SK-N-DZ (cell line): ENCODE results near the gene C1orf74.
A peak's percentile ranks its signal among the peaks of the same experiment; 100 is the strongest.

ENCODE experiments used
- DNase-seq: peaks from one replicate; pipeline ENCODE4 v3.0.0-alpha.2; 2015; ENCODE audit warnings: low spot score

The C1orf74 gene

GRCh38 chr1:209772126-209772525 is 12.2 kb downstream of the C1orf74 start:
- DNase-seq, result peak; percentile 91

- DNase-seq, result no peak
These were observed 13.5 kb downstream of the C1orf74 start for GRCh38 chr1:209770636-209771415.

DNA sequence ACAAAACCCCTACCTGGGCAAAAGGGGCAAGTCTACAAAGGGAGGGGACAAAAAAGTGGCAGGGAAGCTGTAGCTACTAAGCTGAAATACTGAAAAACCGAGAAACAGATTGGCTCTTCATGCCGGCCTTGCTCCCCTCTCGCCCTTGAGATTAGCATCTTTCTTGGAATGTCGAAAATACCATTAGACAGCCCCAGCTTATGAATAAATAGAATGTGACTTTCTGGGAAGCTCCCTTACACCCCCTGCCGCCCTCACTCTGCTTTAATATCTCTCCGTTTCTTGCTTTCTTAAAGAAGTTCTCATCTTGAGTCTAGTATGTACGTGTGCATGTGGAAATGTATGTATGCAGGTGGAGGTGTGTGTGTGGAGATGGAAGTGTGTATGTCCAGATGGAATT is 14.4 kb downstream of the C1orf74 start:
- DNase-seq, result no peak

DNA sequence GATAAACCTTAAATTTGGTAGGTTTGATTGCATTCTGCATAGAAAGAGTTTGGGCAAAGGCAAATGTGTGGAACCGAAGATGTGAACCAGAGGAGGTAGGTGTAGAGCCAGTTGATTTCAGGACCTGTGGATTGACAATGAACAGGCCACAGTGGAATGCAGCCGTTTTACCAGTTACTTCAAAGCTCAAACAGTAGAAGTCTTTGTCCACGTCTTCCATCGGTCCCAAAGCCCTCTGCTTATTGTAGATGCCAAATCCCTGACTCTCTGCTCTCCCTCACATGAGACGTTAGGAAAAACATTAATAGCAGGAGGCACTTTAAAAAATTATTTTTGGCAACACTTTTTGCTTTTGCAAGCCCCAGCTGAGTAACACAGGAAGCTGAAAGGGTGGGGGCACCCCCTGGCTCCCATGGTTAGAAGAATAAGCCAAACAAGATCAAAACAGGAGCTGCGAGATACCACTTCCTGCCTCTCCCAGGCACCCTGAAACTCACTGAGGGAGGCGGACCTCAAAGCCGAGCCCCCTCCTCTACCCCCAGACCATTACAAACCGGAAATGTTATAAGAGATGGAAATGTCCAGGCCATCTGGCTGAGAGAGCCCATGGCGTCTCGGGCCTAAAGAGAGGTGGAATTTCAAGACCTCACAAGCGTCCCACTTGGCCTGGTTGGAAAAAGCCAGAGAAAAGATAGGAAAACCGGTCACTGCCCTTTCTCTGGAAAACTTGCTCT is 15.0 kb downstream of the C1orf74 start:
- peak; percentile 12 for DNase-seq

DNA sequence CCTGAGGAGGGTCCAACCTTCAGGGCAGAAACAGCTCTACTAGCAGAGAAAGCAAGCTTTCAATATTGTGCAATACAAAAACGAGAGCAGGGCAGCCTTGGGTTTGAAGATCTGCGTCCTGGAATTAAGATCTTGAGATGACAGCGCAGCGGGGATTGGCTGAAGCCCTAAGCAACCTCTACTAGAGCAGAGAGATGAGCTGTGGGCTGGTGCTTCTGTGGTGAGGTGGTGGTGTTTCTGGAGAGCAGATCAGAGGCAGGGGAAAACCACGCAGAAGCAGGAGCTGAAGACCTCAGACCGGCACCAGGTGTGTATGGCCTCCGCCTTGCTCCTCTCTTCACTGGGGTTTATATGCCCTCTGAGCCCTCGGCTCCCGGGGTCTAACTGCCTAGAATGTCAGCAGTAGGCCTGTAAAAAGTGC is 16.0 kb downstream of the C1orf74 start:
- DNase-seq, result no peak

DNA sequence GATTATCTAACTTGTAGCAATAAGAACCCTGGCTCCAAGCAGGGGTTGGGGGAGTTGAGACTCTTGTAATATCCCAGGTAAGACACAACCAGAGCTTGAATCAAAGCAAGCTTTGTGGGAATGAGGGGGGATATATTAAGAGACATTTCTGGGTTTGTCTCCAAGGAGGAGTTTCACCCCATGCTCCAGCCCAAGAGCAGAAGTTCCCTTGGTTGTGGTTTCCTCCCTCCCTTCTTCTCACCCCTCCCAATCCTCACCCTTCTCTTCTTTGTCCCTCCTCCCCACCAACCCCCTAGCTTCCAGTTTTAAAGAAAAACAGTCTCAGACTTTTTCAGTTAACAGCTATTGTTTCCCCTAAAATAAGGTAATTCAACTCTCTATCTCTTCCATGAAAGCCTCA is 16.7 kb downstream of the C1orf74 start:
- no peak for DNase-seq

DNA sequence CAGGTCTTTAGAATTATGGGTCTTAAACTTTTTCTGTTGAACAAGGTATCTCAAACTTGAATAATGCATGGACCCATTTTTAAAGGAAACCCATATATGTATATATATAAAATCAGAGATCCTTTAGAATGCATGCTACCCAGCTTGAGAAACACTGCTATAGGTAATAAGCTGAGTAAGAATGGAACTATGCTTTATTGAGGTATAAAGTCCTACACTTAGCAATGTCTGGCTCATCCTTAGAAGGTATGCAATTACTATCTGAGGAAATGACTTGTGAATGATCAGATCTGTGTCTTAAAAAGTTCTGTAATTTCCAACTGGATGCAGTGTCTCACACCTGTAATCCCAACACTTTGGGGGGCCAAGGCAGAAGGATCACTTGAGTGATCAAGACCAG is 17.3 kb downstream of the C1orf74 start:
- no peak for DNase-seq

DNA sequence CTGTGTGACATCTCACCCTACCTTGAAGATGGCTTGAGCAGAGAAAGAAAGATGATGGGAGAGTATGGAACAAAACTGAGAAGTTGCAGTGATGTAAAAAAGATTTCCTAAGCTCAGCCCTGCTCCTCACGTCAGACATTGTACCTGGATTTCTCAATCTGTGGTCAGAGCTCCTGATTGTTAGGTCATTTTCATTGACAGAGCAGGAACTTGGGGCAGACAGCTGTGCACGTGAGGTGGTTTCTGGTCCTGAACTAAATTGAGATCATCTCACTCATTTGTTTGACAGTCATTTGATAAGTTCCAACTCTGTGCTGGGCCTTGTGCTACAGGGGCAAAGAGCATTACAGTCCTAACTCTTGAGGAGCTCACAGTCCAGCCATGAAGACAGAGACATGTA is 18.3 kb downstream of the C1orf74 start:
- no peak for DNase-seq

DNA sequence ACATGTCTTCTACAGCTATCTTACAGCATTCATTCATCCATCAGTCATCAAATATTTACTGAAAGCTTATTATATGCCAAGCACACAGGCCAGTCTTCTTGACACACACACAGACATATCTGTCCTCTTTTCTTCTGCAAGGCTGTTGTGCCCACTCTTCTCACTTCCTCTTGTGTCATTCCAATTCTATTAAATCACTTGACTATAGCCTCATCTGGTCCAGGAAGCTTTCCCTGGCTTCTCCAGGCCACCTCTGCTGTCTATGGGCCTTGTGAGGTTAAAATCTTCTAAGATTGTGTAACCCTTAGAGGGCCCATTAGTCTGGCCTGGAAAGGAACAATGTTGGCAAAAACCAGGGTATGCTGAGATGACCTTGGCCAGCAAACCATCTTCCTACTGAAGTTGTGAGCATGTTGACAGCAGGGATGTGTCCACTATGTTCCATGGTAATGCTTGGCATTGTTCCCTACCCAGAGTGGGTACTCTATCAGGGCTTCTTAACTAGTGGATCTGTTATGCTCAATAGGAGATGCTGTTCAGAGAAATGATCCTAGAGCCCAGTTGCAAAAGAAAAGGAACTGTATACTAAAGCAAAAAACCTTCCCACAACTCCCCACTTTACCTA is 23.2 kb downstream of the C1orf74 start:
- no peak for DNase-seq

DNA sequence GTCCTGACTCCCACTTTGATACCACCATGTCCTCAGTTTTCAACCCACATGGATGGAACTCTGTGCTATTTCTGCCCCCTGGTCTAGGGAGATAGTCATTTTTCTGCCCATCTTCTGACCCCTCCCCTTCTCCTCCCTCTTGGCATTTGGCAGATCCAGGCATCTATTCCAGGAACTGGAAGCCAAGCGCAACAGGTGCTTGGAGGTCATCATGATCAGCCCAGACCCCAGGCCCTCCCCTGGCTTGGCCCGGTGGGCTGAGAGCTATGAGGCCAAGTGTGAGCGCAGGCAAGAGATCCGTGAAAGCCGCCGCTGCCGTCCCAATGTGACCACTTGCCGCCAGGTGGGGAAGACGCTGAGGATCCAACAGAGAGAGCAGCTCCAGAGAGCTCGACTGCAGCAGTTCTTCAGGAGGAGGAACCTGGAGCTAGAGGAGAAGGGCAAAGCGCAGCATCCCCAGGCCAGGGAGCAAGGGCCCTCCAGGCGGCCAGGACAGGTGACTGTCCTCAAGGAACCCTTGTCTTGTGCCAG is 24.5 kb downstream of the C1orf74 start:
- DNase-seq, result no peak

GRCh38 chr1:209758400-209758799 is 26.0 kb downstream of the C1orf74 start:
- DNase-seq, result no peak

- DNase-seq, result no peak
These were observed 27.5 kb downstream of the C1orf74 start for GRCh38 chr1:209756615-209757445.

DNA sequence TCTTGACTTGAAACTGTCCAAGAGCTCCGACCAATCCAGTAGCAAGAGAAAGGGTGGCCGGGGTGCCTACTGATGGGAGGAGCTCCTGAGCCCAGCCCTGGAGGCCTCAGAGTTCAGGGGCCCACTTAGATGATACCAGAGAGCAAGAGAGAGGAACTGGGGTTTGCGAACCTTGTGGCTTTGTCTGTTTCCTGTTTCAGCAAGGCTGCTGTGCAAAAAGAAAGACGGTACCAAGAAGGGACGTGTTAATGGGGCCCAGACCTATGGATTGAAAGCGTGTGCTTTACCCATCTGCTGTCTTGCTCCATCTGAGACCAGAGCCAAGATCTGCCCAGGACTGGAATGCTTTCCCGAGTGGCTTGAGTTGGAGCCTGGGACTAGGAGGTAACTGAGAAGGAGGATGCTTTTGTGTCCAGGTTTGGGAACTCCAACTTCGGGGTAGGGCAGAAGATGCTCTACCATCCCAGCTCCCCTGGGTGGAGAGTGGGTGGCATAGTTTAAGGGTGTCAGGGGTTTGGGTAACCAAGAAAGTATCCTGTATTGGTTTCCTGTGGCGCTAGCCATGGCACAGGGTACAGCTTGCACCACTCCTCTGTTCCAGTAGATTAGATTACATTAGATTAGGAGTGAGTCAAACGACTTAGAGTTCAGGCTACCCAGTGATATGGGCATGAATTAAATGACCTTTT is 28.3 kb downstream of the C1orf74 start, which contains the start of gene TRAF3IP3:
TRAF3IP3 (plus strand) TSS at position 128 of the 689 bp plus-strand sequence. CDS start 3,987 bp downstream, outside the sequence.
- no peak for DNase-seq

DNA sequence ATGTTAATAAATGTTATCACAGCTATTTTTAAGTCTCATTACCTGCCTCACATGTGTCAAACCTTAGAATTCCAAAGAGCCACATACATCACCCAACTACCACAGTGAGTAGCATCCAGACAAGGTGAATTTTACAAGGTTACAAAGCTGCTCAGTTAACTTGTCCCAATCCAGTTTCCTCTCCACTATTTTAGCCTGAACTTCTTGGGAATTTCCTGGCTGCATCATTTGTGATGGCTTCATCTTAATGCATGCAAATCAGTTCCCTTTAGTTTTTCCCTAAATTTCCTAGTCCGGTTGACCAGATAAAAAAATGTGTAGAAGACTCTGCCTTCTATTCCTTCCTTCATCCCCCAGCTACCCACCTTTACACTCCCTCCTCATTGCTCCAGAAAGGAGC is 29.1 kb downstream of the C1orf74 start:
- DNase-seq, result no peak

GRCh38 chr1:209752890-209753289 is 31.5 kb downstream of the C1orf74 start:
- DNase-seq, result no peak

GRCh38 chr1:209751627-209752231 is 32.6 kb downstream of the C1orf74 start:
- DNase-seq, result no peak

DNA sequence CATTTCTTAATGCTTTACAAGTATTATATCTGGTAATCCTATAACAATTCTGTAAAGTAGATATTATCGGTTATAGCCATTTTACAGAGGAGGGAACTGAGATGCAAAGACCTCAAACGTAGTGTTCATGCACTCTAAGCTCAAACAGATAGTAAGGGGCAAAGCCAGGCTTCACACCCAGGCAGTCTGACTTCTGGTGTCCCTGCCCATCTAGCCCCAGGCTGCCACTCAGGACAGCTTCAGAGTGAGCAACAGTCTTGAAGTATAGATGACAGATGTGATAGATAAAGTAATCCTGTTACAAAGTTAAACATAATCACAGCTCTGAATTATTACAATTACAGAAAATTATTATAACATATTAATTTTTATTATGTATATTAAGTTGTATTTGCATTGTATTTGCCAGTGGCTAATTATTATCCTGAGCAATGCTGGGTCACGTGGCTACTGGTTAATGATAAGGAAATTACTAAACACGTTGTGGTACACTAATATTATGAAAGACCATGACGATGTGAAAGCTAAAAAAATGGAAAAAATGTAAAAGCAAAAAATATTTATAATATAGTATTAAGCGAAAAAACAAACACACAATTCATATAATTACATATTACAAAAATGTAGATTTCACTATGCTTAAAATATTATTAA is 34.6 kb downstream of the C1orf74 start:
- no peak for DNase-seq

DNA sequence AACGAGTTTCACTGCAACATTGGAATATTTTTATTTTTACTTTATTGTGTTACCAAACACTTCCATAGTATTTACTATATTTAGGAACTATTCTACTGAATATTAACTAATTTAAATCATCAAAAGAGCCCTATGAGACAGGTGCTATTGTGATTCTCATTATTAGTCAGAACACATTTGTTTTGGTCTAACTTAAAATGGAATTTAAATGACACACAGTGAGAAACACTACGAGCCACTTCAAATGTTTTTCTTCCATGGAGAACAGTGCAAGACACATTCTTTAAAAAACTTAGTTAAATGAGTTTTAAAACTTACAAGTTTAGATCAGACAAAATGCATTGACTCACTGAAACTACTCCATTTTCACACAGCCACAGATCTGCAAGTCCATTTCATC is 35.2 kb downstream of the C1orf74 start:
- no peak for DNase-seq

DNA sequence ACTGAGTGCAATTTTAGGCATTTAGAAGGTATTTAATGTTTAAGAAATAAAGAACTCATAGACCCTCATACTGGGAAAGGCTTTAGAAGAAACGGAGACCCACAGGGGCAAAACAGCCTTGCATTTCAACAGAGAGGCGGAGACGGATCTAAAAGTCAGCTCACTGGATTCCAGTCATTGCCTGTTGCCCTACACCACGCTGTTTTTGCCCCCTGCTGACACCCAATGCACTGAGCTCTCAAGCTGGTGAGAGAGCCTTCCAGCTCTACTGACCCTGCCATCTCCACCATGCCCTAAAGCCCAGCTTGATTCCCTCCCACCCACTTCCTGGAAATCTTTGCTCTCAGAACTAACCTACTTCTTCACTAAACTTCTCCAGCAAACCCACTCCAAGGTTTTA is 35.7 kb downstream of the C1orf74 start:
- DNase-seq, result no peak
